VCaP (cell line): ENCODE data around the gene FAM170B.

Experiments used
- H3K27ac ChIP-seq: fragments of 450-650 bp; 2 replicates; pipeline ENCODE4 v1.5.1; 2017
- TF ChIP-seq, protein P1 (sequence below): fragments of 450-650 bp; conservative IDR thresholded peaks from 2 replicates; pipeline ENCODE4 v1.5.1; 2017; ENCODE audit warnings: mild to moderate bottlenecking, moderate library complexity

Gene FAM170B

DNA sequence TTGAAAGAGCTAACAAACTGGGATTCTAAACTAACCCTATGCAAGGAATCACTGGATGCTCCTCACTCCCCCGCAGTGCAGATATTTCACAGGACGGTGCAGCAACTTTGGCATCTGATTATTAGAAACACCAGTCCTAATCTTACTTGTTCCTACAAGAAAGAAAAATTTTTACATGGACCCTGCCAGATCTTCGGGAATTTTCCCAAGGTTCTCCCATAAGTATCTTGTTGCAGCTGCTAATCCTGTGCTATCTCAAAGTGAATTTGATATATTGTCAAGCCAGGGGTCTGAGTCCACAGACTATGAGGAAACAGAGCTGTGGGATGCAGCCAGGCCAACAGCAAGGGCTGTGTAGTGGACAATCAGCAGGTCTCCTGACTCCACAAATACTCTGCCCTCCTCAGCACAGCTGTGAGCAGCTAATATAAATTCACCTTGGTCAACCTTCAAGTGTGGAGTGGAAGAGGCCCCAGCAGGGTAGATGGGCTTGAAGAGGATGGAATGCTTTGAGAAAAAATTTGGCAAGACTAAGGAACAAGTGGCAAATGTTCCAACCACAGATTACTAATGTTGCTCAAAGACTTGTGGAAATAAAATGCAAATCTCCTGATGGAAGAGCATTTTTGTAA lies 44.1 kb downstream of the FAM170B start:
- TF ChIP-seq, protein P1, sequence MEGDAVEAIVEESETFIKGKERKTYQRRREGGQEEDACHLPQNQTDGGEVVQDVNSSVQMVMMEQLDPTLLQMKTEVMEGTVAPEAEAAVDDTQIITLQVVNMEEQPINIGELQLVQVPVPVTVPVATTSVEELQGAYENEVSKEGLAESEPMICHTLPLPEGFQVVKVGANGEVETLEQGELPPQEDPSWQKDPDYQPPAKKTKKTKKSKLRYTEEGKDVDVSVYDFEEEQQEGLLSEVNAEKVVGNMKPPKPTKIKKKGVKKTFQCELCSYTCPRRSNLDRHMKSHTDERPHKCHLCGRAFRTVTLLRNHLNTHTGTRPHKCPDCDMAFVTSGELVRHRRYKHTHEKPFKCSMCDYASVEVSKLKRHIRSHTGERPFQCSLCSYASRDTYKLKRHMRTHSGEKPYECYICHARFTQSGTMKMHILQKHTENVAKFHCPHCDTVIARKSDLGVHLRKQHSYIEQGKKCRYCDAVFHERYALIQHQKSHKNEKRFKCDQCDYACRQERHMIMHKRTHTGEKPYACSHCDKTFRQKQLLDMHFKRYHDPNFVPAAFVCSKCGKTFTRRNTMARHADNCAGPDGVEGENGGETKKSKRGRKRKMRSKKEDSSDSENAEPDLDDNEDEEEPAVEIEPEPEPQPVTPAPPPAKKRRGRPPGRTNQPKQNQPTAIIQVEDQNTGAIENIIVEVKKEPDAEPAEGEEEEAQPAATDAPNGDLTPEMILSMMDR: no peak
- no peak overlapping the region for H3K27ac ChIP-seq

DNA sequence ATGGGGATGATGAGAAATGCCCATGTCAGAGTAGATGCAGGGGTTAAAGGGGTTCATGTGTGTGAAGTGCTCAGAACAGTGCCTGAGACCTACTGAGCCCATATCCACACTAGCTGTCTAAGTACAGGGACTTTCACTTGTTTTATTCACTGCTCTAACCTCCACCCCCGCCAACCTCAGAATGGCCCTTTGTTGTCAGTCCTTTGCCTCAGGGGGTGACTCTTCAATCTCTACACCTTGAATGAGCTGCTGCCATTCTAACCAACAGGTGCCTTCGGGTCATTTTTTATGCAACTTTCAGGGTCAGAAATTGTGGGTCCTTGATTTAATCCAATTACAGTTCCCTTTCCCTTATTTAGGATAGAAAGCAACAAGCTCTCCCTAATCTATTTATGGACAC lies 44.7 kb downstream of the FAM170B start:
- TF ChIP-seq, protein P1: no peak

DNA sequence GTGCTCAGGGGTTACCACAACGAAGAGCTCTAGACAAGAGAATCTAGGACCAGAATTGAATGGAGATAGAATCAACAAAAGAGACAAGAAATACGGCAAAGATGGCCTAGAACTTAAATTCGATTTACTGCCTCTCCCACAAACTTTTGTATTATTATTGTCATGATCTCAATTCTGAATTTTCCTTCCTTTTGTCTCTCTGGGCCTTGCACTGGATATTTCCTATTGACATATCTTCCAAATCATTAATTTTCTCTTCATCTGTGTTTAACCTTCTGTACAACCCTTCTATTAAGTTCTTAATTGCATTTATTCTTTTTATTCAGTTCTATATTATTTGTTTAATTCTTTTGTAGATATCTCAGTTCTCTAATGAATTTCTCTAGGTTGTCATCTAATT lies 46.9 kb downstream of the FAM170B start:
- TF ChIP-seq, protein P1: no peak
- no peak overlapping the region for H3K27ac ChIP-seq

More for the DNA sequence above, 44.7 kb downstream of the FAM170B start:
- no peak overlapping the region for H3K27ac ChIP-seq

DNA sequence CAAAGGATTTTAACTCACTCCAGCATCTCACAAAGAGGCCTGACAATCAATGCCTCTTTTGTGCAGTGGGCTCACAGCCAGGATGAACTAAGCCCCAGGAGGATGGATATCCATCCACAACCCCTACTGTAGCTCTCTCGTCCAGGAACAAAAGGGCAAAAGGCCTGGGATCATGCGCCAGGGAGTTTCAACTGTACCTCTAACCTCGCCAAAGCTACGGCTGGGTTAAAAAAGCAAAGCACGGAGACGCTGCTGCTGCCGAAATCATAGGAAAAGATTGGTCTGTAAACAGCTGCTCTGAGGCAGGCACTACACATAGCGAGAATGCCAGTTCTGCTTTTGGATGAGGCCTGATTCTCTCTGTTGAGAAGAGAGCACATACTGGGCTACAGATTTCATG lies 50.6 kb downstream of the FAM170B start:
- H3K27ac ChIP-seq: no peak overlapping the region
- TF ChIP-seq, protein P1: no peak

DNA sequence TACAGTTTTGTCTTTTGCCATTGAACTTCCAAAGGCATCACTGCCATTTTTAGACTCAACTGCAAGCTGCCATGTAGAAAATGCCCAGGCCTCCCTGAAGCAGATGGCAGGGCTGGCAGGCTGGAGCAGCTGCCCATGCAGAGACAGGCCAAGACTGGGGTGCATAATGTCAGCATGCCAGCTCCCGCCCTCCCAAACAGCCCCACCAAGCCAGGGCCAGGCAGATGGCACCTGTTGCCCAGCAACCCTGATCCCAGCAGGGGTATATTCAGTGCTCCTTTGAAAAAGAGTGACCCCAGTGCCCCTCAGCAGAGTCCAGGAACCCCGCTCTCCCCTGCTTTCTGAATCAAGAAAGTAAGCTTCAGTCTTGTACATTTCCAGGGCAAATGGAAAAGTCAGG lies 51.1 kb downstream of the FAM170B start:
- no peak overlapping the region for H3K27ac ChIP-seq
- TF ChIP-seq, protein P1: no peak

DNA sequence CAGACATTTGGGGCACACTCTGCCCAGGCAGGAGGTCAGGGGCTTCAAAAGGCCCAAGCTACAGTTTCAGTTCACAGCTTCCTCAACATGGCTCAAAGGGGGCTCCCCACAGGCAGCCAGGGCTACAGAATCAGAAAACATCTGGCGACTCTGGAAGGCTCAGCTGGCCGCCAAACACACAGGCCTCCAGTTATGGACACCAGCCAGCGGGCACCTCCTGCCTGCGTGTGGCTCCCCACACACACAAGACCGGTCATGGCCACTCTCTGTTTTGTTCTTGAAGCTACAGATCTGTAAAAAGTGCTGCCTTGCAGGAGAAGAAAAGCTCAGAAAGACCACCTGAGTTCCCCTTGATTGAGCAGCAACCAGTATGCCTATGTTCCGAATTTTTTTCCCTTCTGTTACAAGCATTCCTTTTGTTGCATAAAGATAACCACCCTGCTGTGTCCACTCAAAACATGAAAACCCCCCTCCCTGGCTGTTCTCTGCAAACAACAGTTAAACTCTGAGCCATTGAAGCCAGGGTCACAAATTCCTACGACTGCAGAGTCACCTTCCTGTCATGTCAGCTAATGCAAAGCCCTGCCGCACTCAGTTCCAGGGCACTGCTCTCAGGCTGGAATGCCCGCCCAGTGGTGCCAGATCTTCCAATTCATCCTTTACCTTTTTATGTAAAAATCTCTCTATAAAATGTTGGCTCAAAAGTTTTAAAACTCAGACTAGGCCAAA lies 52.1 kb downstream of the FAM170B start:
- TF ChIP-seq, protein P1: no peak
- H3K27ac ChIP-seq: no peak overlapping the region
